Ovary (tissue), 9 donors: Measurements from ENCODE around the gene CPOX. TPM values are rescaled to one million over a fixed set of nuclear protein-coding genes. Genes with fewer than 3 reads are reported as not detected.

Experiments
- DNase-seq, 5 donors: peaks; one replicate each; pipeline ENCODE4 v3.0.0-alpha.2; 2019 to 2020
- H3K27ac ChIP-seq, 2 donors: fragments of 200-600 bp; one replicate each; pipeline versions ENCODE4 v1.5.1 to v1.8.0; 2019 to 2022
- H3K27me3 ChIP-seq: fragments of 200-600 bp; one replicate; pipeline ENCODE4 v1.8.0; 2022
- H3K36me3 ChIP-seq: fragments of 200-600 bp; sonication (generic); one replicate; pipeline ENCODE4 v1.5.1; 2019
- H3K4me1 ChIP-seq: one replicate; pipeline ENCODE4 v1.8.1; 2013; ENCODE audit warnings: mild to moderate bottlenecking, moderate library complexity; ENCODE audit not compliant: insufficient read depth
- H3K4me3 ChIP-seq: fragments of 200-600 bp; sonication (generic); one replicate; pipeline ENCODE4 v1.5.1; 2017
- H3K9me3 ChIP-seq, 2 donors: fragments of 200-600 bp in 1 of 2; sonication (generic) in 1 of 2; one replicate each; pipeline versions ENCODE4 v1.5.1 to v1.8.1; 2013 to 2019; ENCODE audit warnings: mild to moderate bottlenecking in 1 of 2, moderate library complexity in 1 of 2
- CTCF ChIP-seq, 3 donors: fragments of 450-650 bp in 2 of 3; fragments of 200-600 bp in 1 of 3; IDR thresholded peaks; one replicate each; pipeline versions ENCODE4 v1.5.1 to v1.8.0; 2016 to 2022; ENCODE audit warnings: antibody characterized with exemption in 3 of 3, mild to moderate bottlenecking in 1 of 3
- EP300 ChIP-seq: sonication (generic); formaldehyde crosslinking; IDR thresholded peaks from one replicate; pipeline ENCODE4 v1.6.1; 2017; ENCODE audit warnings: antibody characterized with exemption
- POLR2A ChIP-seq: fragments of 450-650 bp; IDR thresholded peaks from one replicate; pipeline ENCODE4 v1.6.1; 2017; ENCODE audit warnings: antibody characterized with exemption, mild to moderate bottlenecking, moderate library complexity
- WGBS, 3 donors: extraction: QIAGEN DNeasy Blood & Tissue Kit in 1 of 3; methylation state at CpG; one replicate each; pipeline versions ENCODE4 v1.1.5 to v1.1.7; 2013 to 2017; 5-methylcytosine and 5-hydroxymethylcytosine counted together
- intact Hi-C, 4 donors: fragments of 100-400 bp; cut with DNase I; formaldehyde crosslinking; loops; one replicate each; pipeline versions ENCODE4 v1.11.0 to v1.15.1; 2022 to 2023
- polyA plus RNA-seq, 2 donors: library from polyadenylated mRNA; stranded (reverse); fragments of 200-250 nt in 1 of 2; fragments of 350-450 nt in 1 of 2; fragmentation: Illumina TruSeq in 1 of 2; extraction: RNeasy Lipid Tissue Mini Kit (QIAGEN cat#74804) in 1 of 2; gene quantifications; one replicate each; pipeline ENCODE4 v1.2.3, GENCODE V29; 2013 to 2014
- total RNA-seq, 7 donors: library from RNA; depleted of rRNA in 2 of 7; stranded (reverse); fragments of >200 nt in 2 of 7; fragmentation: NEBNext Ultra II Directional in 3 of 7; extraction: Animal tissue kit (Norgen Biotek cat#: 25700) in 3 of 7; gene quantifications; one replicate each; pipeline versions ENCODE4 v1.1.0 to v1.2.4, GENCODE V29; 2016 to 2023
- donor health status: DM: no; HTN: no; CAD: no; lungs with moderate emphysema.
- donor health status: DM: no; HTN: no; CAD: no.
- donor health status: Bipolar disorder and iron deficiency.
- donor health status: DM: yes; HTN: yes; CAD: no.
- donor health status: DM: no; HTN: no; CAD: no.
- donor health status: DM: yes; HTN: yes; CAD: no.

Gene CPOX
- total and polyA plus RNA-seq, 9 donors: 10.6 to 19.9 (median 15.7) TPM

GRCh38 chr3:98598492-98598891 lies 5.1 kb upstream of the CPOX start:
- intact Hi-C loops: loop anchor here in 1 of 4 donors (5.0 kb wide), 1 partner anchor 214 kb away; no protein-coding TSS in a partner anchor
- WGBS, 3 donors: 76 to 83% (median 77%) methylated on average over 2 of the region's 2 CpGs
- Histone ChIP-seq H3K9me3 (no peaks in the 10 kb centered on the region), H3K27me3 (no peaks in the 10 kb centered on the region), H3K27ac (no peak overlapping the region), H3K4me1 (no peaks in the 10 kb centered on the region), H3K36me3 (no peaks in the 10 kb centered on the region), H3K4me3 (no peak overlapping the region)
- no peak for DNase-seq
- TF ChIP-seq CTCF (IDR thresholded peaks at IDR 0.05): no peak
- no peak for TF ChIP-seq EP300
- no peak for TF ChIP-seq POLR2A

GRCh38 chr3:98596541-98597500 lies 3.4 kb upstream of the CPOX start:
- WGBS, 3 donors: 4 to 16% (median 11%) methylated on average over 1 of the region's 1 CpG
- TF ChIP-seq POLR2A (no peak), EP300 (no peak), CTCF (IDR thresholded peaks at IDR 0.05) (no peak)
- Histone ChIP-seq H3K4me1 (peaks cover 4% of the 10 kb centered on the region), H3K9me3 (no peaks in the 10 kb centered on the region), H3K27ac (no peak overlapping the region), H3K27me3 (no peaks in the 10 kb centered on the region), H3K4me3 (no peak overlapping the region), H3K36me3 (no peaks in the 10 kb centered on the region)
- intact Hi-C loops: loop anchor here in 1 of 4 donors (5.0 kb wide), 1 partner anchor 215 kb away; no protein-coding TSS in a partner anchor
- no peak for DNase-seq

GRCh38 chr3:98596087-98596486 lies 2.7 kb upstream of the CPOX start:
- intact Hi-C loops: loop anchor here in 1 of 4 donors (5.0 kb wide), 1 partner anchor 216 kb away; no protein-coding TSS in a partner anchor

More at GRCh38 chr3:98596087-98596486, 2.7 kb upstream of the CPOX start:
- Histone ChIP-seq H3K27me3 (no peaks in the 10 kb centered on the region), H3K9me3 (no peaks in the 10 kb centered on the region), H3K27ac (no peak overlapping the region), H3K4me1 (peaks cover 4% of the 10 kb centered on the region), H3K36me3 (no peaks in the 10 kb centered on the region), H3K4me3 (no peak overlapping the region)
- DNase-seq: no peak
- TF ChIP-seq CTCF (IDR thresholded peaks at IDR 0.05): no peak
- TF ChIP-seq POLR2A: no peak
- no peak for TF ChIP-seq EP300
